K562 (cell line): Measurements from ENCODE around the gene JPH2. TPM values are rescaled to one million over a fixed set of nuclear protein-coding genes. Genes with fewer than 3 reads are reported as not detected.

Experiments
- ATAC-seq: fragments of 200-7000 bp; cut with Tn5 transposase; 3 replicates; pipeline ENCODE4 v1.9.1; 2020; ENCODE audit warnings: moderate library complexity
- BruUV-seq: library from RNA; stranded (reverse); fragments of 400-500 nt; replicated peaks from 2 replicates; lab custom pipeline; 2021; lab: Mats Ljungman, UMichigan
- CTCF ChIA-PET: fragments of 300-600 bp; formaldehyde crosslinking; extraction: SDS; loops from one replicate; lab custom pipeline; 2021; ENCODE audit warnings: low intra/inter-chr PET ratio; lab: Yijun Ruan, JAX
- POLR2A ChIA-PET: fragments of 300-600, 350-650 bp; sonication (Branson Sonifier 250); formaldehyde crosslinking; extraction: SDS; loops from one replicate; lab custom pipeline; 2021; ENCODE audit warnings: antibody characterized with exemption, inconsistent platforms; lab: Yijun Ruan, JAX
- DNase-seq, 4 experiments: peaks; one replicate each; pipeline versions ENCODE4 v3.0.0 to v3.0.0-alpha.2; 2011 to 2018; ENCODE audit warnings: low spot score in 3 of 4, mixed read lengths in 3 of 4; ENCODE audit errors: extremely low read depth in 1 of 4
- FAIRE-seq: peaks from 2 replicates; lab custom pipeline; 2011; peaks lifted over from hg19 to GRCh38; lab: Jason Lieb, UNC
- H2AFZ ChIP-seq: 2 replicates; pipeline ENCODE4 v1.6.0; 2011; ENCODE audit warnings: low read depth, low read length, control low read depth, inconsistent platforms
- H3K27ac ChIP-seq: fragments of 200-600 bp; 3 replicates; pipeline ENCODE4 v1.8.0; 2011; ENCODE audit warnings: low read depth, mild to moderate bottlenecking, control low read depth, inconsistent platforms, low read length, moderate library complexity, mixed read lengths; ENCODE audit errors: extremely low read depth
- H3K27me3 ChIP-seq, 2 experiments: fragments of 300-600 bp in 1 of 2; 2 replicates in 1 of 2; 3 replicates in 1 of 2; pipeline versions ENCODE4 v1.6.0 to v1.8.0; 2011; ENCODE audit warnings: inconsistent platforms in 2 of 2, low read length in 2 of 2, mild to moderate bottlenecking in 1 of 2, mixed read lengths in 1 of 2, moderate library complexity in 1 of 2; ENCODE audit not compliant: control insufficient read depth in 2 of 2, insufficient read depth in 2 of 2
- H3K36me3 ChIP-seq: fragments of 300-600 bp; 3 replicates; pipeline ENCODE4 v1.8.0; 2011; ENCODE audit warnings: mild to moderate bottlenecking, low read length, inconsistent platforms; ENCODE audit not compliant: control insufficient read depth, insufficient read depth
- H3K4me1 ChIP-seq, 2 experiments: fragments of 200-600 bp in 1 of 2; replicated peaks in 1 of 2; 2 replicates in 1 of 2; 3 replicates in 1 of 2; pipeline versions ENCODE4 v1.5.1 to v1.8.0; 2011; ENCODE audit warnings: inconsistent platforms in 2 of 2, low read length in 2 of 2, mild to moderate bottlenecking in 1 of 2, mixed read lengths in 1 of 2, moderate library complexity in 1 of 2; ENCODE audit not compliant: control insufficient read depth in 2 of 2, insufficient read depth in 2 of 2
- H3K4me2 ChIP-seq: 2 replicates; pipeline ENCODE4 v1.6.1; 2011; ENCODE audit warnings: low read length, control low read depth, inconsistent platforms, mixed read lengths; ENCODE audit not compliant: insufficient read depth
- H3K4me3 ChIP-seq: fragments of 200-600 bp; sonication (generic), shearing (Covaris generic); 2 replicates; pipeline ENCODE4 v1.5.1; 2016; ENCODE audit warnings: control low read depth, inconsistent platforms
- H3K79me2 ChIP-seq: fragments of 200-600 bp; 3 replicates; pipeline ENCODE4 v1.8.0; 2011; ENCODE audit warnings: low read length, inconsistent platforms; ENCODE audit not compliant: control insufficient read depth, insufficient read depth
- H3K9ac ChIP-seq, 2 experiments: 2 replicates each; pipeline versions ENCODE4 v1.6.0 to v1.6.1; 2011; ENCODE audit warnings: low read depth in 2 of 2, low read length in 2 of 2, control low read depth in 1 of 2, inconsistent platforms in 1 of 2, mild to moderate bottlenecking in 1 of 2, mixed read lengths in 1 of 2; ENCODE audit not compliant: insufficient read depth in 1 of 2
- H3K9me1 ChIP-seq: one replicate; pipeline ENCODE4 v1.6.0; 2011; ENCODE audit warnings: inconsistent platforms, mild to moderate bottlenecking, low read length, moderate library complexity; ENCODE audit not compliant: control insufficient read depth, insufficient read depth
- H3K9me3 ChIP-seq: replicated peaks from 2 replicates; pipeline ENCODE4 v1.5.1; 2011; ENCODE audit warnings: low read depth, low read length, inconsistent platforms; ENCODE audit not compliant: control insufficient read depth, insufficient read depth
- H4K20me1 ChIP-seq: replicated peaks from 2 replicates; pipeline ENCODE4 v1.6.1; 2011; ENCODE audit warnings: low read length, inconsistent platforms, mixed read lengths; ENCODE audit not compliant: control insufficient read depth, insufficient read depth
- DIDO1 ChIP-seq: fragments of 450-650 bp; IDR thresholded peaks from 2 replicates; pipeline ENCODE4 v1.6.1; 2016; ENCODE audit warnings: low read depth, missing biosample characterization, missing genetic modification characterization
- FOXA1 ChIP-seq: fragments of 450-650 bp; IDR thresholded peaks from 2 replicates; pipeline ENCODE4 v1.6.1; 2016; ENCODE audit warnings: mild to moderate bottlenecking, borderline replicate concordance
- ILF3 ChIP-seq: fragments of 450-650 bp; IDR thresholded peaks from 2 replicates; pipeline ENCODE4 v1.6.1; 2018; ENCODE audit warnings: antibody characterized with exemption, mild to moderate bottlenecking, moderate library complexity, borderline replicate concordance
- NCOA6 ChIP-seq: fragments of 450-650 bp; IDR thresholded peaks from 2 replicates; pipeline ENCODE4 v1.6.1; 2017; ENCODE audit warnings: mild to moderate bottlenecking
- RBM15 ChIP-seq: fragments of 200-400 bp; formaldehyde crosslinking; IDR thresholded peaks from 2 replicates; pipeline ENCODE4 v1.6.1; 2018; ENCODE audit warnings: mild to moderate bottlenecking, low read length, moderate library complexity; ENCODE audit not compliant: insufficient read depth
- TOE1 ChIP-seq, 2 experiments: fragments of 450-650 bp in 1 of 2; sonication (generic) in 1 of 2; formaldehyde crosslinking in 1 of 2; IDR thresholded peaks; 2 replicates each; pipeline versions ENCODE4 v1.7.1 to v1.8.0; 2016 to 2022; ENCODE audit warnings: borderline replicate concordance in 2 of 2, mild to moderate bottlenecking in 2 of 2, antibody characterized with exemption in 1 of 2, inconsistent platforms in 1 of 2, low read depth in 1 of 2, missing genetic modification reagents in 1 of 2, moderate library complexity in 1 of 2
- WGBS: fragments of 100-300 bp; shearing (Covaris generic); methylation state at CpG from one replicate; pipeline ENCODE4 v1.1.6; 2016; ENCODE audit warnings: low coverage, mixed read lengths; ENCODE audit not compliant: insufficient coverage; ENCODE audit errors: missing lambda C conversion rate; 5-methylcytosine and 5-hydroxymethylcytosine counted together
- in situ Hi-C: fragments of 300-500 bp; cut with MboI; formaldehyde crosslinking; loops from 4 replicates; pipeline ENCODE4 v1.15.0; 2018; ENCODE audit warnings: inconsistent platforms, mixed read lengths
- intact Hi-C: fragments of 100-400 bp; cut with micrococcal nuclease; formaldehyde crosslinking; loops from 2 replicates; pipeline ENCODE4 v1.14.2; 2022
- polyA plus RNA-seq, 8 experiments: library from polyadenylated mRNA; depleted of rRNA in 4 of 8; stranded (reverse) in 5 of 8; unstranded in 3 of 8; fragments of >200 nt; fragmentation: Nextera tagmentation in 2 of 8; fragmentation: Illumina TruSeq in 1 of 8; extraction: Ambion mirVana in 2 of 8; extraction: Trizol in 1 of 8; gene quantifications; 2 replicates each; pipeline versions ENCODE4 v1.2.1 to v1.2.3, GENCODE V29; 2011 to 2014; ENCODE audit warnings: inconsistent platforms in 1 of 8, missing spikeins in 1 of 8
- total RNA-seq, 7 experiments: library from RNA; depleted of rRNA in 6 of 7; stranded (reverse); fragments of >200 nt in 6 of 7; fragmentation: Illumina TruSeq in 2 of 7; extraction: Trizol in 2 of 7; gene quantifications; 2 replicates each; pipeline versions ENCODE4 v1.2.1 to v1.2.3, GENCODE V29; 2011 to 2021; ENCODE audit warnings: low replicate concordance in 1 of 7
- TF ChIP-seq, protein P1 (sequence below): fragments of 450-650 bp; formaldehyde crosslinking; IDR thresholded peaks from 2 replicates; pipeline ENCODE4 v1.4.0; 2020; ENCODE audit warnings: mild to moderate bottlenecking
- TF ChIP-seq, protein P2 (sequence below), 3 experiments: fragments of 200-800 bp in 1 of 3; fragments of 250-450 bp in 1 of 3; fragments of 450-650 bp in 1 of 3; sonication (Bioruptor Pico) in 1 of 3; sonication (Bioruptor generic) in 1 of 3; formaldehyde crosslinking in 1 of 3; IDR thresholded peaks; 2 replicates each; pipeline versions ENCODE4 v1.6.1 to v1.8.0; 2016 to 2022; ENCODE audit warnings: mild to moderate bottlenecking in 2 of 3, missing genetic modification characterization in 2 of 3, missing compliant biosample characterization in 1 of 3, moderate library complexity in 1 of 3

Gene JPH2
- total and polyA plus RNA-seq, 9 of the 15 experiments (the other 6 are each of a cell fraction or from before 2014, with no cell fraction given) = not detected

DNA sequence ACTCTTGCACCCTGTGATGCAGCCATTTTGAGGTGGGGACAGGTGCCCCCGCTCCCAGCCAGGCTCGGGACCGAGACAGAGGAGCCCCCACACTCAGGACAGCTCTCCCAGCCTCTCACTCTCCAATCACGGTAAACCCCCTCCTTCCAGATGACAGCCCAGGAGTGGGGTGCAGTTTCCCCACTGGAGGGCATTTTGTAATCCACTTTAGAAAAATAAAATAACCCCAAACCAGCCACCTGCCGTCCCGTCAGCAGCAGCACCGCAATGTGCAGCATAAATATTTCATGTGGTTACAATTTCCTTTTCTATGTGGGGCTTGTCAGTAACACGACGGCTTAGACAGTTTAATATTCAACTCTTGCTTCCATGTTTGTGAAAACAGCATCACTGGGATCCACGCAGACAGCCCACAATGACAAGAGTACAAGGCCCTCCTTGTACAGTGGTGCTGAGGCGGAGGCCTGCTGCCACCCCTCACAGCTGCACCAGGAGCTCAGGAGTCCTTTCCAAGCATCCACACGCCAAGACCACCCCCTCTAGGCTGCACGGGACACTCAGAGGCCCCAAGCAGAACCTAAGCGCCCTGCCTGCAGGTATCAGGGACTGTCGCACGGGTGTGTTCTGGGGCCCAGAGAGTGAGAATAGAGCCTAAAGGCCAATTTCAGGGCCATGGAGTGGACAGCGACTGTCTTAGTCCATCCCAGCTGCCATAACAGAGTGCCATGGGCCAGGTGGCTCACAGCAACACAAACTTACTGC is 116.7 kb downstream of the JPH2 start:
- in situ Hi-C loops (no loop called here), intact Hi-C loops (no loop called here)
- Histone ChIP-seq H3K27ac (no peak overlapping the region), H3K27me3 (peaks cover 51 to 90% of the 10 kb centered on the region in 2 experiments), H2AFZ (no peak overlapping the region), H3K9me3 (no peaks in the 10 kb centered on the region), H3K36me3 (no peaks in the 10 kb centered on the region), H4K20me1 (peaks cover 3% of the 10 kb centered on the region; the same call in 1 of the 2 replicates), H3K4me1 (no peaks in the 10 kb centered on the region), H3K4me2 (no peak overlapping the region), H3K9ac (no peak overlapping the region), H3K79me2 (no peaks in the 10 kb centered on the region), H3K9me1 (peaks cover 3% of the 10 kb centered on the region), H3K4me3 (no peak overlapping the region)
- 2% methylated on average over 16 of the region's 17 CpGs for WGBS
- POLR2A ChIA-PET = interaction anchor here (0.7 to 1.3 kb wide), 2 partner anchors 8 to 353 kb away, joined by 3 read pairs; no protein-coding TSS in a partner anchor
- no peak; the same call in 2 of the 3 replicates for ATAC-seq
- no peak for FAIRE-seq
- CTCF ChIA-PET = no interaction called here
- TF ChIP-seq, protein P1, sequence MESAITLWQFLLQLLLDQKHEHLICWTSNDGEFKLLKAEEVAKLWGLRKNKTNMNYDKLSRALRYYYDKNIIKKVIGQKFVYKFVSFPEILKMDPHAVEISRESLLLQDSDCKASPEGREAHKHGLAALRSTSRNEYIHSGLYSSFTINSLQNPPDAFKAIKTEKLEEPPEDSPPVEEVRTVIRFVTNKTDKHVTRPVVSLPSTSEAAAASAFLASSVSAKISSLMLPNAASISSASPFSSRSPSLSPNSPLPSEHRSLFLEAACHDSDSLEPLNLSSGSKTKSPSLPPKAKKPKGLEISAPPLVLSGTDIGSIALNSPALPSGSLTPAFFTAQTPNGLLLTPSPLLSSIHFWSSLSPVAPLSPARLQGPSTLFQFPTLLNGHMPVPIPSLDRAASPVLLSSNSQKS = no peak
- no peak for TF ChIP-seq ILF3
- no peak for TF ChIP-seq NCOA6
- no peak for TF ChIP-seq DIDO1 (tag)
- TF ChIP-seq, protein P2, sequence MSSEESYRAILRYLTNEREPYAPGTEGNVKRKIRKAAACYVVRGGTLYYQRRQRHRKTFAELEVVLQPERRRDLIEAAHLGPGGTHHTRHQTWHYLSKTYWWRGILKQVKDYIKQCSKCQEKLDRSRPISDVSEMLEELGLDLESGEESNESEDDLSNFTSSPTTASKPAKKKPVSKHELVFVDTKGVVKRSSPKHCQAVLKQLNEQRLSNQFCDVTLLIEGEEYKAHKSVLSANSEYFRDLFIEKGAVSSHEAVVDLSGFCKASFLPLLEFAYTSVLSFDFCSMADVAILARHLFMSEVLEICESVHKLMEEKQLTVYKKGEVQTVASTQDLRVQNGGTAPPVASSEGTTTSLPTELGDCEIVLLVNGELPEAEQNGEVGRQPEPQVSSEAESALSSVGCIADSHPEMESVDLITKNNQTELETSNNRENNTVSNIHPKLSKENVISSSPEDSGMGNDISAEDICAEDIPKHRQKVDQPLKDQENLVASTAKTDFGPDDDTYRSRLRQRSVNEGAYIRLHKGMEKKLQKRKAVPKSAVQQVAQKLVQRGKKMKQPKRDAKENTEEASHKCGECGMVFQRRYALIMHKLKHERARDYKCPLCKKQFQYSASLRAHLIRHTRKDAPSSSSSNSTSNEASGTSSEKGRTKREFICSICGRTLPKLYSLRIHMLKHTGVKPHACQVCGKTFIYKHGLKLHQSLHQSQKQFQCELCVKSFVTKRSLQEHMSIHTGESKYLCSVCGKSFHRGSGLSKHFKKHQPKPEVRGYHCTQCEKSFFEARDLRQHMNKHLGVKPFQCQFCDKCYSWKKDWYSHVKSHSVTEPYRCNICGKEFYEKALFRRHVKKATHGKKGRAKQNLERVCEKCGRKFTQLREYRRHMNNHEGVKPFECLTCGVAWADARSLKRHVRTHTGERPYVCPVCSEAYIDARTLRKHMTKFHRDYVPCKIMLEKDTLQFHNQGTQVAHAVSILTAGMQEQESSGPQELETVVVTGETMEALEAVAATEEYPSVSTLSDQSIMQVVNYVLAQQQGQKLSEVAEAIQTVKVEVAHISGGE (CRISPR knock-in tag; IDR thresholded peaks at IDR 0.05) = no peak
- TF ChIP-seq FOXA1 = no peak
- TF ChIP-seq TOE1 (IDR thresholded peaks at IDR 0.05; ENCODE audit: borderline replicate concordance) = no peak
- TF ChIP-seq TOE1 (CRISPR knock-in tag; IDR thresholded peaks at IDR 0.05; ENCODE audit: borderline replicate concordance, low read depth) = no peak
- TF ChIP-seq RBM15 = no peak
- BruUV-seq = no TSS peak
- no peak for DNase-seq
